HEK293 (cell line): Measurements from ENCODE around the gene PLAAT1.

ENCODE experiments used
- CTCF ChIP-seq: fragments of 450-650 bp; formaldehyde crosslinking; IDR thresholded peaks from 2 replicates; pipeline ENCODE4 v1.5.1; 2016; ENCODE audit warnings: missing biosample characterization, missing genetic modification characterization
- ZNF398 ChIP-seq: fragments of 450-650 bp; formaldehyde crosslinking; IDR thresholded peaks from 2 replicates; pipeline ENCODE4 v1.5.1; 2017; ENCODE audit warnings: missing biosample characterization, missing genetic modification characterization

- TF ChIP-seq CTCF (tag by site-specific recombination) = no peak
- TF ChIP-seq ZNF398 = peak; percentile 59
Observed at GRCh38 chr3:193240436-193240849, 579 bp upstream of the PLAAT1 start.
